ENCODE measurements around the gene MT1G.

DNA sequence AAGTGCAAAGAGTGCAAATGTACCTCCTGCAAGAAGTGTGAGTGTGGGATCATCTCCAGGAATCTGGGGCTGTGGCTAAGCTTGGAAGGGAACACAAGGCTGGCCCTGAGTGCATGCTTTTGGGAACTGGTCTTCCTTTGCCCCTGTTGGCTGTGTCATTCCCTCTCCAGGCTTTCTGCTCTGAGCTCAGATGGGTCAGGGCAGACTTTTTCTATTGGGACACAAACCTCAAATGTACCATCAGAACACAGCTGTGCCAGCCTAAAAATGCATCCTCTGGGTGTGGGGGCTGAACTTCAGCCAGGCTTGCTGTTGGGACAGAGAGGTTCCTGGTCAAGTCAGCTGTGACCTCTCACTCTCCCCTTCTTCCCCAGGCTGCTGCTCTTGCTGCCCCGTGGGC, 15.3 kb downstream of the MT1G start:
- TF ChIP-seq POLR2AphosphoS5 (IDR thresholded peaks at IDR 0.05; ENCODE audit: low read depth, low read length): no peak
- no peak for TF ChIP-seq POLR2A (IDR thresholded peaks at IDR 0.05; ENCODE audit: low read depth, low read length)
- no peak for TF ChIP-seq TAF1 (IDR thresholded peaks at IDR 0.05; ENCODE audit: borderline replicate concordance, low read depth, low read length)
